HG03565 (cell line): ENCODE results near the gene GAREM1.
A peak's percentile ranks its signal among the peaks of the same experiment; 100 is the strongest.
"Not testable (repeated sequence)": the region's sequence is repeated elsewhere in the genome, so short reads cannot be mapped to it uniquely, and the experiment has no call there.

Experiments
- ATAC-seq: cut with Tn5 transposase; IDR thresholded peaks from one replicate; pipeline ENCODE4 v1.9.1; 2021; ENCODE audit warnings: mild to moderate bottlenecking, moderate library complexity; ENCODE audit not compliant: unreplicated experiment

Gene GAREM1

GRCh38 chr18:32470714-32471633 is at the start of gene GAREM1:
GAREM1 (minus strand) TSS chr18:32470882; CDS start chr18:32470428, 454 bp downstream.
- ATAC-seq, result peak; percentile 96

GRCh38 chr18:32511147-32511546 is 40.5 kb upstream of the GAREM1 start:
- ATAC-seq, result no peak

- no peak for ATAC-seq
Observed at GRCh38 chr18:32509111-32509510, 38.4 kb upstream of the GAREM1 start.

GRCh38 chr18:32507093-32507492 is 36.4 kb upstream of the GAREM1 start:
- ATAC-seq, result no peak

DNA sequence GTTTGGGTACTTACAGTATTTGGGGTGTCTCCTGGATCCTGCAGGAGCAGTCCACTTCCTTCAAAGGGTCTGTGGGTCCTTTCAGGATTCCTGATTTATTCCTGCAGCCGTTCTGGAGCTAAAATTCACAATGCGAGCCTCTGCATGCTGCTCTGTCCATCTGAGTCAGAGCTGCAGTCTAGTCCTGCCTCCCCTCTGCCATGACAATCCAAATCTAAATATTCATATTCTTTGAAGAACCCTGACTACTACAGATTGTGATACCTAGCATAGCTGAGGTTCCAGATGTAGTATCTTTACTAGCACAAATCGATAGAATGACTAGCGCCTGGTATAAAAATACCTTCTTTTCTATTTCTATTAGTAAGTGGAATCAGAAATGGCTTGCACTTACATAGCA is 31.3 kb upstream of the GAREM1 start:
- ATAC-seq, result no peak

- ATAC-seq, result not testable (repeated sequence)
Observed at GRCh38 chr18:32501242-32501641, 30.6 kb upstream of the GAREM1 start.

GRCh38 chr18:32483002-32483401 is 12.3 kb upstream of the GAREM1 start:
- no peak for ATAC-seq

- no peak for ATAC-seq
Observed at GRCh38 chr18:32482117-32482516, 11.4 kb upstream of the GAREM1 start.

GRCh38 chr18:32480581-32480980 is 9.9 kb upstream of the GAREM1 start:
- no peak for ATAC-seq

DNA sequence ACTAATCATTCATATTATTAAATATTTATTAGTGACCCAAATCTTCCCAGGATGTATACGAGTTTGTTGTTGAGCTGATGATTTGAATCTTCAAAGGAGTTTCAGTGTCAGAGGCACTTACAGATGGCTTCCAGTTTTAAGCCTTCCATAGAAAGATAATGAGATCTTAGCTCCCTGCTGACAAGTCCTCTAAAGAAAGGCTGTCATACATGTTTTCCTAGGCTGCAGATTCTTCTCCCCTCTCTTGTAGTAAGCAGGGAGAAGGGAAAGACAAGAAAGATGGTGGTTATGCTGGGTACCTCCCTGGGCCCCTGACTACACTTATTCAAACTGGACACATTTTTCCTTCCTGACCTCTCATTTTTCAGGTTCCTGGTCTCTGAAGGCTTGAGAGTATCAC is 8.1 kb upstream of the GAREM1 start:
- no peak for ATAC-seq

- ATAC-seq, result no peak
Observed at GRCh38 chr18:32478317-32478716, 7.6 kb upstream of the GAREM1 start.

DNA sequence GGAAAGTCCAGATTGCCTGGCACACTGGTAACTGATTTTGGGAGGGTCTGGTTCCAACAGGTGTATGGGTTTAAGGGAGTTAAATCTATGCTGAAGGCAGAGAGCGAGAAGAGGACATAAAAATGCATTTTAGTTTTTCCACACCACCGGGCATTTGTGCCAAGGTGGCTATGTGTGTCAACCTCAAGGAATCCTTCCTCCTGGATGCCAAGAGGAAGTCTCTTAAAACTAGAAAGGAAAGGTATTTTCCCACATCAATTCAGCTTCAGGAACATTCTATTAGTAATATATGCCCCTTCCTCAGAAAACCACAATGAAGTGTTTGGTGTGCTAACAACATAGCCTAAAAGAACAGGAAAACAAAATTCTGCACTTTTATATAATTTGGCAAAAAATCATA is 5.4 kb upstream of the GAREM1 start:
- ATAC-seq, result no peak

GRCh38 chr18:32475069-32475468 is 4.4 kb upstream of the GAREM1 start:
- ATAC-seq, result not testable (repeated sequence)

- no peak for ATAC-seq
Observed at GRCh38 chr18:32473325-32473724, 2.6 kb upstream of the GAREM1 start.

GRCh38 chr18:32472841-32473240 is 2.2 kb upstream of the GAREM1 start:
- ATAC-seq, result no peak

- no peak for ATAC-seq
Observed at GRCh38 chr18:32470460-32470713, 295 bp downstream of the GAREM1 start.

GRCh38 chr18:32469691-32470459 is 807 bp downstream of the GAREM1 start:
- no peak for ATAC-seq

DNA sequence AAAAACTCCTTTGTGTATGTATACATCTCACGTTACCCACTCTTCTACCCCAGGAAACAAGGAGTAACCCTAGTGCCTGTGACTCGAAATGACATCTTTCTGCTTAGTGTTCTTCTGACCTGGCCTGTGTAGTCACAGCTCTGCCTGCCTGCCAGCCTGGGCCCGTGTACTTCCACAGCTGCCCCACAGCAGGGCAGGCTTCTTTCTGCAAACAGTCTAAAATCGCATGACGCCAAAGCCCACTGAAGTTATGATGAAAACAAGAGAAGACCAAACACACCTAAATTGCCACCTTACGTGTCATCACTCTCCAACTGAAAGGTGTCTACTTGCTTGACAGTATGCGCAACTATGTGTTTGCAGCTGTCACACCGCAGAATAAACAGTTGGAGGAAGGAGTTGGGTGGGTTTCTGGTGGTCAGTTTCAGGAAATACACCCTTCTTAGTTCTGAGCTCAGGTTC is 1.5 kb downstream of the GAREM1 start:
- ATAC-seq, result no peak

GRCh38 chr18:32468147-32468845 is 2.4 kb downstream of the GAREM1 start:
- no peak for ATAC-seq

GRCh38 chr18:32461709-32462272 is 8.9 kb downstream of the GAREM1 start:
- no peak for ATAC-seq

DNA sequence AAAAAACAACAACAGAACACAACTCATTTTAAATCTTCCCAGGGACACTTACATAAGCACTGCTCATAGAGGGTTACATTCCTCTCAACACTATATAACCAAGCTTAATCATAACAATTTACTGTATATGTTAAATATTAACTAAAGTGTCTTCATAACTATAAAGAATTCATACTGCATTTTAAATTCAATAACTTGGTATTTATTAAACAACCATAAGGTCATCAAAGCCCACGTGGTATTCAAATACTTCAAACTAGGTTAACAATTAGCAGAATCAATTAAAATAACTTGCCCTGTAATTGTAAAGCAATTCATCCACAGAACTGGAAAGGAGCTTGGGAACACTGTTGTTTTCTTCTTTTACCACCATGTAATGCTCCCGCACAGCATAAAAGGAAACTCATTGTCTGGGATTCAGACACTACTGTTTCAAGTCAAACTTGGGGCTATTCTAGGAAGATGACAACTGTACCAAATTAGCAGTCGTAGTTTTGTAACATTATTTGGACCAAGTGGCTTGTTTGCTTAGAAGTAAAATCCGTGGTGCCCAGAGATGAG is 10.4 kb downstream of the GAREM1 start:
- no peak for ATAC-seq
